Stimulated activated effector memory CD8-positive, alpha-beta T cell treated with anti-CD3 and anti-CD28 coated beads, Interleukin-12 subunit alpha, Interleukin-12 subunit beta, amount 100 ng/mL, for 72 hours (primary cell): ENCODE results near the gene RASGRF1.
"Not testable (repeated sequence)": the region's sequence is repeated elsewhere in the genome, so short reads cannot be mapped to it uniquely, and the experiment has no call there.

ENCODE experiments used
- ATAC-seq: fragments of 150-1000 bp; cut with Tn5 transposase; 2 replicates; pipeline ENCODE4 v1.10.0; 2021
- DNase-seq, 2 donors: peaks; one replicate each; pipeline ENCODE4 v3.0.0; 2021 to 2022; ENCODE audit warnings: low spot score in 2 of 2
- H3K27ac Mint-ChIP-seq: one replicate; pipeline ENCODE4 v1.8.0; 2022; ENCODE audit warnings: mild to moderate bottlenecking, mixed read lengths
- H3K36me3 Mint-ChIP-seq: one replicate; pipeline ENCODE4 v1.8.0; 2022; ENCODE audit warnings: mild to moderate bottlenecking, mixed read lengths
- H3K4me1 Mint-ChIP-seq: one replicate; pipeline ENCODE4 v1.8.0; 2022; ENCODE audit warnings: mixed read lengths
- H3K4me3 Mint-ChIP-seq: one replicate; pipeline ENCODE4 v1.8.0; 2022; ENCODE audit warnings: mild to moderate bottlenecking, mixed read lengths
- H3K9me3 Mint-ChIP-seq: one replicate; pipeline ENCODE4 v1.8.0; 2022; ENCODE audit warnings: mixed read lengths

RASGRF1 gene

DNA sequence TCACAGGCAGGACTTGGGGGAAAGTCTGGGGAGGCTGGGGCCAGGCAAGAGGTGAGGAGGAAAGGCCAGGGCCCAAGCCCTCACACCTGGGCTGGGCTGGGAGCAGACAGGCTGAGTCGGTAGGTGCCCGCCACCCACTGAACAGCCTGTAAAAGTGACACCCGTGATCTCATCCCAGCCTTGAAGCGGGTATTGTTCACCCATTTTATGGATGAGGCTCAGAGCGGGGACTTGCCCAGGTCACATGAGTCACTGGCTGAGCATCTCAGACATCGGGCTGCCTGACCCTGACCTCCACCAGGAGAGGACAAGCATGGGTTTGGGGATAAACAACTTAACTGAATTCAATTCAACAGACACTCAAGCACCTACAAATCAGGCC, 93.7 kb downstream of the RASGRF1 start:
- Mint-ChIP-seq H3K36me3 (peaks cover 7% of the 10 kb centered on the region), H3K9me3 (no peaks in the 10 kb centered on the region), H3K4me1 (peaks cover 7% of the 10 kb centered on the region), H3K27ac (no peak overlapping the region), H3K4me3 (no peak overlapping the region)
- ATAC-seq (no peak), DNase-seq (no peak)

DNA sequence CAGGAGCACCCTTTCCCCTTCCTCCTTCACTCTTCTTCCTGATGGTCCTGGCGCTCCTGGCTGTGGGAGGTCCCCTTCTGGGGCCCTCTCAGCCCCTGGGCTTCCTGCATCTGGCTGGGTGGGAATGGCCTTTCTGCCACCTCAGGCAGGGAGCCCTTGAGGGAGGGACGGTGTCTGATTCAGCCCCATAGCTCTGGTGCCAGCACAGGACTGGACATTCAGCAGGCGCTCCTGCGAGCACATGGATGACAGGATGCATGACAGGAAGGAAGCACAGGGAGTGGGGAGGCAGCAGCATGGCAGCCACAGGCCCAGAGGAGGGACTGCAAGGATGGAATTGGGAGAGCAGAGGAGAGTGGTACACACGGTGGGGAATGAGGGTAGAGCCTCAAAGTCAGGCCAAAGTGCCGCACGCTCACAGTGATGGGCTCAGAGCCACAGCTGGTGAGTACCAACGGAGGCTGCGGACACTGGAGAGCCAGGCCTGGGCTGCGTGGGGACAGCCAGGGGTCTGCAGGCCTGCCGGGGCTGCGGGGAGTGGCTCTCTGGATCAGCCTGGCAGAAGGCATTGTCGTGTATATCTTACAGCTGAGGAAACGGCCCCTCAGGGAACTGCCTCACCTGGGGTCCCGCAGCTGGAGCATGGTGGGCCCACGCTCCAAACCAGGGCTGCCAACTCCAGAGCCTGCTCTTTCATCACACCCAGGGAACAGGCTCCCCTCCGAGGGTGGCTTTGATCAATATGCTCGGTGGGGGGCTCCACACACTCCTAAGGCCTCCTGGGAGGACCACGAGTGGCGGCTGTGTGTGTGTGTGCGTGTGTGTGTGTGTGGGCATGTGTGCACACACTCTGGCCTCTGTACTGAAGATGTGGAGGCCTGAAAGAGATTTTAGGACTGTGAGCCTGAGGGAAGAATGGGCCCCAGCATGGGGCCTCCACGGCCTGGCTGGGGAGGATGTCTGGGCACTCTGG, 94.4 kb downstream of the RASGRF1 start:
- H3K4me1 Mint-ChIP-seq: peaks cover 7% of the 10 kb centered on the region
- H3K9me3 Mint-ChIP-seq: no peaks in the 10 kb centered on the region
- no peak for DNase-seq
- no peak for ATAC-seq
- no peak overlapping the region for H3K4me3 Mint-ChIP-seq
- H3K36me3 Mint-ChIP-seq: peaks cover 7% of the 10 kb centered on the region
- peak overlapping the region; percentile 85 for H3K27ac Mint-ChIP-seq

DNA sequence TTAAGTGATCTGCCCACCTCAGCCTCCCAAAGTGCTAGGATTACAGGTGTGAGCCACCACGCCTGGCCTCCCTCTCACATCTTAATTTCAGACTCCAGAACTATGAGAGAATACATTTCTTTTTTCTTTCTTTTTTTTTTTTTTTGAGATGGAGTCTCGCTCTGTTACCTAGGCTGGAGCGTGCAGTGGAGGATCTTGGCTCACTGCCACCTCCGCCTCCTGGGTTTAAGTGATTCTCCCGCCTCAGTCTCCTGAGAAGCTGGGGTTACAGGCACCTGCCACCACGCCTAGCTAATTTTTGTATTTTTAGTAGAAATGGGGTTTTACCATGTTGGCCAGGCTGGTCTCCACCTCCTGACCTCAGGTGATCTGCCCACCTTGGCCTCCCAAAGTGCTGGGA, 95.4 kb downstream of the RASGRF1 start:
- not testable (repeated sequence) for H3K27ac Mint-ChIP-seq, H3K9me3 Mint-ChIP-seq, DNase-seq, H3K36me3 Mint-ChIP-seq, ATAC-seq, H3K4me3 Mint-ChIP-seq, H3K4me1 Mint-ChIP-seq

DNA sequence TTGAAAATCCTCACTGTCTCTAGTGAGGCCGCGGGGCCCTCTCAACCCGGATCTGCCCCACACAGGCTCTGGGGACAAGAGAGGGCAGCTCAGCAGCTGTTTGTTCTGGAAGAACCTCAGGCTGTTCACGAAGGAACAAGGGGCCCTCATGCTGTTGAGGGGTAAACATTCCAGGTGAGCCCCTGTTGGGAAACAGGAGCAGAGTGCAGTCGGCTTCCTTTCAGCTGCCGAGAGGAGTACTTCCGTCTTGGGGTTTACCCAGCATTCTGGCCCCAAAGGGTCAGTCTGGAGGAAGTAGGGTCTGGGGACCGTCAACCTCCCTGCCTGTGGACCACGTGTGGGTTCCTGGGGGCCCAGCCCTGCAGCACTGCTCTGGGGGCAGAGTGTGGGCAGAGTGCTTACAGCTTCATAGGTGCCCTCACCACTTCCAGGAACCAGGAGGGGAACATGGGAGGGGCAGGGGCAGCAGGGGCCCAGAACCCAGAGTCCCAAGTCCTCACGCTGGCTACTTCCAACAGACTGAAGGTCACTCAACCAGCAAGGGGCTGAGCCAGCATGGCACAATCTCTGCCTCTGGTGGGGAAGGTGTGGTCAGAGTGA, 96.5 kb downstream of the RASGRF1 start:
- DNase-seq (no peak), ATAC-seq (no peak)
- H3K9me3 Mint-ChIP-seq: no peaks in the 10 kb centered on the region
- peaks cover 7% of the 10 kb centered on the region for H3K36me3 Mint-ChIP-seq
- no peak overlapping the region for H3K27ac Mint-ChIP-seq
- H3K4me3 Mint-ChIP-seq: no peak overlapping the region
- H3K4me1 Mint-ChIP-seq: peaks cover 7% of the 10 kb centered on the region

DNA sequence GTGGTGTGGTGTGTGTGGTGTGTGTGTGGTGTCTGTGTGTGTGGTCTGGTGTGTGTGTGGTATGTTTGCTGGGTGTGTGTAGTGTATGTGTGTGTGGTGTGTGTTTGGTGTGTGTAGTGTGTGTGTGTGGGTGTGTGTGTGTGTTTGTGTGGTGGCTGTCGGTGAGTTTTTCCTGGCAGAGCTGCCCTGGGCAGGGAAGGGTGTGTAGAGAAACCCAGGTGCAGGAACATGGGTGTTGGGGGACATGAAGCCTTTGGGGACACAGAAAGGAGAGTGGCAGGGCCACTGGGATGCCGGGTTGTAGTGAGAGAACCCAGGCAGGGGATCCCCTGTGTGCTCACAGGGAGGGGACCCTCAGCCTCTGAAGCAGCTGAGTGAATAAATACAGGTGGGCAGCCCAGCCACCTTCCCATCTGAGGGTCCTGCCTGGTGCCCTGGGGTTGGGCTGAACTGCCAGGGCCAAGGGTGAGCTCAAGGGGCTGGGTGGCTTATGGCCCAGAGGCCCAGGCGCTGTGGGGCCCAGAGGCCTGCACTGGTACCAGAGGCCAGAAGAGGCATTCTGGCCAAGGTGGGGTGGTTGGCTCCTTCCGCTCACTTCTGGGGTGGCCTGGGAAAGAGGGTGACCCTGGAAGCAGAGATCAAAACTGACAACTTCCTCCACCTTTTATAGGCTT, 97.2 kb downstream of the RASGRF1 start:
- Mint-ChIP-seq H3K4me3 (no peak overlapping the region), H3K4me1 (peaks cover 10% of the 10 kb centered on the region), H3K27ac (no peak overlapping the region), H3K36me3 (peaks cover 7% of the 10 kb centered on the region), H3K9me3 (no peaks in the 10 kb centered on the region)
- ATAC-seq: peak; percentile 5
- DNase-seq: no peak

DNA sequence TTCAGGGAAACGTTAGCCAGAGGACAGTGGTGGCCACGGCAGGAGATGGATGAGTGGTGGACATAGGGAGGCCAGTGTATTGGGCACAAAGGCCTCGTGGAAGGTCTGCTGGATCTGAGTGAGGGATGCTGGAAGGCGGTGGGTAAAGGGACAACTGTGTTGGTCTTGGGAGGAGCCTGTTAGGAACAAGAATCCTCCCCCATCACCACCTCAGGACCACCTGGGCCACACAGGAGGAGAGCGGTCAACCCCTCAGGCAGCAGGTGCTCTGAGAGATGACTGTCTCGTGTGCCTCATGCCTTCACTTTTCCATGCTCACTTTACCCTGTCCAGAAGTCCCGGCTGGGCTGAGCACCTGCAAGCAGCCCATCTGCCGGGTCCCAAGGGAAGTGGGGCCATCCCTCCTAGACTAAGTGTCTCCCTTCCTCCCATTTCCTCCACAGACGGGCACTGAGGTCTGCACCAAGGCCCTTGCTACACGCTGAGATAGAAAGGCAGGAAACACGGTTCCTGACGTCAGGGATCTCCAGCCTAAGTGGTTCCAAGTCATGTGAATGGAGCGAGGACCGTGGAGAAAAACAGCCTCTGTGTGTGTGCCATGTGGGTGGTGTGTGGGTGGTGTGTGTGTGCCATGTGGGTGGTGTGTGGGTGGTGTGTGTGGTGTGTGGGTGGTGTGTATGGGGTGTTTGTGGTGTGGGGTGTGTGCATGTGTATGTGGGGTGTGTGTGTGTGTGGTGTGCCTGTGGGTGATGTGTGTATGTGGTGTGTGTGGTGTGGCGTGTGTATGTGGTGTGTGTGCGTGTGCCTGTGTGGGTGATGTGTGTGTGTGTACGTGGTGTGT, 97.9 kb downstream of the RASGRF1 start:
- no peaks in the 10 kb centered on the region for H3K9me3 Mint-ChIP-seq
- H3K4me1 Mint-ChIP-seq: peaks cover 13% of the 10 kb centered on the region
- ATAC-seq (no peak), DNase-seq (no peak)
- no peak overlapping the region for H3K27ac Mint-ChIP-seq
- H3K36me3 Mint-ChIP-seq: peaks cover 7% of the 10 kb centered on the region
- no peak overlapping the region for H3K4me3 Mint-ChIP-seq

DNA sequence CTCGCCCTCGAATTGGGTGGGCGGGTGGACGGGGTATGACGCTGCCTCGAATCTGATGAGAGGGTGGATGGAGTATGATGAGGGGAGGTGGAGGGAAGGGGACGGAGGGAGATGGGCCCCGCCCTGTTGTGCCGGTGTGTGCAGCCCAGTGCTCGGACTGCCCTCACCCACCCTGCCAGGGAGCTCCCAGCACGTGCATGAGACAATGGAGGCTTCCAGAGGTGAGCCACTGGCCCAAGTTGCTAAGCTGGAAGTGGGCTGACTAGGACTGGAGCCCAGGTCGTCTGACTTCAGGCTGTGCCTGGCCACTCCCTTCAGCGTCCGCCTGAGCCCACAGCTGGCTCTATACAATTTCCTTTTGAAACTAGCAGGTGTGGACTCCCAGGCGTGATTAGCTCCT, 98.7 kb downstream of the RASGRF1 start:
- no peak overlapping the region for H3K4me3 Mint-ChIP-seq

DNA sequence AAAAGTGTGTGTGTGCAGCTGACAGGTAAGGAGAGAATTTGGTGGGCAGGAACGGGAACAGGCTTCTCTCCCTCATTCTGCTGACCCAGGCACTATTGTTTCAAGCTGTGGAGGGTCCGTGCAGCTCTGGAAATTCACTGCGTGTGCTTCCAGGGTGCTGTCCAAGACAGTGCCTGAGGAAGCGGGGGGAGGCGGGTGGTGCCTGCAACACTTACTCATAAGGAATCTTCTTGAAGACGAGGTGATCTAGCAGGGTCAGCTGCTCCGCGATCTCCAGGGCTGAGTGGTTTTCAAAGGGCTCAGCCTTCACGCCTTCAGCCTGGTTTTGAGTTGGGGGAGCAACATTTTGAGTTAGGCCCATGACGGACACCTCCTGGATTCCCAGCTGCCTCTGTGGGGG, 99.1 kb downstream of the RASGRF1 start:
- Mint-ChIP-seq H3K4me3 (no peak overlapping the region), H3K9me3 (no peaks in the 10 kb centered on the region), H3K36me3 (peaks cover 7% of the 10 kb centered on the region), H3K4me1 (peaks cover 13% of the 10 kb centered on the region), H3K27ac (no peak overlapping the region)
- ATAC-seq (no peak), DNase-seq (no peak)

More for the DNA sequence above, 98.7 kb downstream of the RASGRF1 start:
- Mint-ChIP-seq H3K27ac (no peak overlapping the region), H3K9me3 (no peaks in the 10 kb centered on the region), H3K36me3 (peaks cover 7% of the 10 kb centered on the region), H3K4me1 (peaks cover 13% of the 10 kb centered on the region)
- DNase-seq (no peak), ATAC-seq (no peak)

DNA sequence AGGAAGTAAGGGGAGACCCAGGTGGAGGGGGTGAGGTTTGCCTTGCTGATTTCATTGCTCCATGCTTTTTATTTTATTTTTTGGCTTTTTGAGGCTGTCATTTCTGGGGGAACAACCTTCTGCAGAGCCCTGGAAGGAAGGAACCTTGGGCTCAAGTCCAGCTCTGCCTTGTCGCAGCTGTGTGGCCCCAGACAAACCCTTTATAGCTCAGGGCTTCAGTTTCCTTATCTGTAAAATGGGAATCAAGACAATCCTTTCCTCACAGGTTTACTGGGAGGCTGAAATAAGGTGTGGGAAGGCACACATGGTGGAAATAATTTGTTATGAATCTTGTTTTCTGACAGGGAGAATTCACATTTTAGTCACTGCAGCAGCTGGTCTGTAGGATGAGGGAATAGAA, 100.3 kb downstream of the RASGRF1 start:
- Mint-ChIP-seq H3K4me1 (peaks cover 13% of the 10 kb centered on the region), H3K9me3 (no peaks in the 10 kb centered on the region), H3K27ac (no peak overlapping the region), H3K36me3 (peaks cover 7% of the 10 kb centered on the region), H3K4me3 (no peak overlapping the region)
- DNase-seq: no peak
- no peak for ATAC-seq

DNA sequence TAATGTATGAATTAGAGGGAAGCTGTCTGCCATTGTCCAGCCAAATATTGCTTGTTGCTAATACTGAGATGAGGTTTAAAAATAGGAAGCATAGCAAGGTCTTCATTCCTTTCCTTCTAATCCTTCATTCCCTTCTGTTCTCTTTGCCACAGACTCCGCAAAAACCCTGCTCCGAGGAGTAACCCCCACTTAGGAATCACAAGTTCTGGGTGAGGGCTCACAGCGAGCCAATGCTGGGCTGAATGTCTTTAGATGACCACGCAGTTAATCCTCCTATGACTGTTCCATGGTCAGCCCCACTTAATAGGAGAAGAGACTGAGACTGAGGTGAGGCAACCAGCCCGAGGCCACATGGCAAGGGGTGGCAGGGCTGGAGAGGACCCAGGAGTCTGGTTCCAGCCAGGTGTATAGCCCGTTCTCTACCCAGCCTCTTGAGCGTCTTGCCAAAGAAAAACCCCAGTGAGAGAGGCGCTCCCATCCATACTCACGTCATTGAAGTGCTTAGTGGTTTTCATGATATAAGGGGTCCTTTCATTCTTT, 100.8 kb downstream of the RASGRF1 start:
- H3K4me3 Mint-ChIP-seq: no peak overlapping the region
- no peak for ATAC-seq
- peaks cover 13% of the 10 kb centered on the region for H3K4me1 Mint-ChIP-seq
- DNase-seq: no peak
- H3K27ac Mint-ChIP-seq: no peak overlapping the region
- H3K9me3 Mint-ChIP-seq: no peaks in the 10 kb centered on the region
- peaks cover 7% of the 10 kb centered on the region for H3K36me3 Mint-ChIP-seq

DNA sequence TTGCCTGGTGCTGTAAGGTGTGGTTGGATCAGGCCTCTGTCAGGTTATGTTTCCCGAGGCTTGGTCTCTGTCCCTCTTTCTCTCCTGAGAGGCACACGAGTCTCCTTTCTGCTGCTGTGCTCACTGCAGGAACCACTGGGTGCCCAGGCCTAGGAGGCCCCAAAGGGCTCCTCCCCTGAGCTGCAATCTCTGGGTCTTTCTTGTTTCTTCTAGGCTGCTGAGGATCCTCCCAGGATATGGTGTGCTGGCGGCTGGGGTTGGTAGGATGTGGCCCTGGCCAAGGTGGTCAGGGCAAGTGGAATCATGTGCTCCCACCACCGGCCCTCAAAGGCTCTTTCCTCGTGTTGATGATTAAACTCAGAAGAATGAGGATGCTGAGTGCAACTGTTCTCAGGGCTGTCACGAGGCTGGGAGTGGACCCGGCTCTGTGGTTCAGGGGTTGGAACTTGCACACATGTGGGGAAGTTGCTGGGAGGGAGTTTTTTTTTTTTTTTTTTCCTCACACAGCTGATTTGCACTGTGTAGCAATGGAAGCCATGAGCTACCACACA, 102.1 kb downstream of the RASGRF1 start:
- no peak overlapping the region for H3K4me3 Mint-ChIP-seq
- peak; percentile 47 for ATAC-seq
- no peak overlapping the region for H3K27ac Mint-ChIP-seq

DNA sequence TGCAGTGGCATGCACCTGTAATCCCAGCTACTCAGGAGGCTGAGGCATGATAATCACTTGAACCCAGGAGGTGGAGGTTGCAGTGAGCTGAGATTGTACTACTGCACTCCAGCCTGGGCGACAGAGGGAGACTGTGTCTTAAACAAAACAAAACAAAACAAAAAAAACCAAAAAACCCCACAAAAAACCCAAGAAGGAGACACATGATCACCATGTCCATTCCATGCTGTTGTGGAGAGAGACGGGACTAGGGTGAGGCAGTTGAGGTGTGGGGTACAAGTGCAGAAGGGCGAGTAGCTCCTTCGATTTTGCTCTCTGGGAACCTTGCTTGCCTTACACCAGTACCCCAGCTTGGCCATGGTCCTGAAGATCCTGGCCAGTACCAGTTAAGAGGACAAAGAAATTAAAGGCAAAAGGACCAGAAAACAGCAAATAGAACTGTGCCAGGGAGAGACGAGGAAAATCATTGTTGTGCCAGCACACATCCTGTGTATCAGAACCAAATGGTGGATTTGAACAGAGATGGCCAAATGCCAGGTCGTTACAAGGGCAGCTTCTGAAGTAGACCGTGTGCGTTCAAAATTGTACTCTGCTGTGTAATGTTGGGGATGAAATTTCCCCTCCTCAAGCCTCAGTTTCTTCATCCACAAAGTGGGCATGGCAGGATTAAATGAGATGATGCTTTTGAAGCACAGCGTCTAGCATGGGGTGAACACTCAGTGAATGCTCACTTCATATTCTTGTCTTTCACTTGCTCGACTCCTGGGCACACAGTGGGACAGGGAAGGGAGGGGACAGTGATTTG, 102.8 kb downstream of the RASGRF1 start:
- Mint-ChIP-seq H3K36me3 (peaks cover under 1% of the 10 kb centered on the region), H3K4me3 (no peak overlapping the region), H3K4me1 (peaks cover 6% of the 10 kb centered on the region), H3K27ac (no peak overlapping the region), H3K9me3 (no peaks in the 10 kb centered on the region)
- ATAC-seq (no peak), DNase-seq (no peak)

More for the DNA sequence above, 102.1 kb downstream of the RASGRF1 start:
- H3K4me1 Mint-ChIP-seq: peaks cover 13% of the 10 kb centered on the region
- no peak for DNase-seq
- H3K9me3 Mint-ChIP-seq: no peaks in the 10 kb centered on the region
- H3K36me3 Mint-ChIP-seq: peaks cover 7% of the 10 kb centered on the region

DNA sequence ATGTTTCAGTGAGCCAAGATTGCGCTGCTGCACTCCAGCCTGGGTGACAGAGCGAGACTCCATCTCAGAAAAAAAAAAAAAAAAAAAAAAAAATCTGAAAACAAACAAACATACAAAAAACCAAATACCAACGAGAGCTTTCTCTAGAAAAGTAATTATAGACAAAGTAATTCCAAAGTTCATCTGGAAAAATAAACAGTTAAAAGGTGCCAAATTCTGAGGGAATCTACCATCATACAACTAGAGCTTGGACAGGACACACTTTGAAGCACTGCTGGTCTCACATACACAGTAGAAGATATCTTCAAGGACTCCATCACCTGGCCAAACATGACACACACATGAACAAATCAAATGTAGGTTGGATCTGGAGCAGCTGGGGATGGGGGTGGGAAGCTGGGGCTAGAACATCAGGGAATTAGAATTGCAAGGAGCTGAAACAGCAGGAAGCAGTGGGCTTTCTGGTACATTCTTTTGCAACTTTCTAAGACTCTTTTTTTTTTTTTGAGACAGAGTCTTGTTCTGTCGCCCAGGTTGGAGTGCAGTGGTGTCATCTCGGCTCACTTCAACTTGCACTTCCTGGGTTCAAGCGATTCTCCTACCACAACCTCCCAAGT, 104.6 kb downstream of the RASGRF1 start:
- Mint-ChIP-seq H3K27ac (no peak overlapping the region), H3K36me3 (no peaks in the 10 kb centered on the region), H3K4me1 (peaks cover 6% of the 10 kb centered on the region), H3K9me3 (no peaks in the 10 kb centered on the region), H3K4me3 (no peak overlapping the region)
- ATAC-seq (no peak), DNase-seq (no peak)
